HG03457 (cell line): ENCODE measurements around the gene ZNF786.
"Not testable (repeated sequence)": the region's sequence is repeated elsewhere in the genome, so short reads cannot be mapped to it uniquely, and the experiment has no call there.

Source experiments
- ATAC-seq: cut with Tn5 transposase; IDR thresholded peaks from one replicate; pipeline ENCODE4 v1.9.1; 2021; ENCODE audit warnings: moderate number of reproducible peaks; ENCODE audit not compliant: unreplicated experiment

ZNF786 gene

DNA sequence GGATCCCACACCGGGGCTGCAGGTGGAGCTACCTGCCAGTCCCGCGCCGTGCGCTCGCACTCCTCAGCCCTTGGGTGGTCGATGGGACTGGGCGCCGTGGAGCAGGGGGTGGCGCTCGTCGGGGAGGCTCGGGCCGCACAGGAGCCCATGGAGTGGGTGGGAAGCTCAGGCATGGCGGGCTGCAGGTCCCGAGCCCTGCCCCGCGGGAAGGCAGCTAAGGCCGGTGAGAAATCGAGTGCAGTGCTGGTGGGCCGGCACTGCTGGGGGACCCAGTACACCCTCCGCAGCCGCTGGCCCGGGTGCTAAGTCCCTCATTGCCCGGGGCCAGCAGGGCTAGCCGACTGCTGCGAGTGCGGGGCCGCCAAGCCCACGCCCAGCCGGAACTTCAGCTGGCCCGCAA, 51.9 kb downstream of the ZNF786 start:
- ATAC-seq: not testable (repeated sequence)

DNA sequence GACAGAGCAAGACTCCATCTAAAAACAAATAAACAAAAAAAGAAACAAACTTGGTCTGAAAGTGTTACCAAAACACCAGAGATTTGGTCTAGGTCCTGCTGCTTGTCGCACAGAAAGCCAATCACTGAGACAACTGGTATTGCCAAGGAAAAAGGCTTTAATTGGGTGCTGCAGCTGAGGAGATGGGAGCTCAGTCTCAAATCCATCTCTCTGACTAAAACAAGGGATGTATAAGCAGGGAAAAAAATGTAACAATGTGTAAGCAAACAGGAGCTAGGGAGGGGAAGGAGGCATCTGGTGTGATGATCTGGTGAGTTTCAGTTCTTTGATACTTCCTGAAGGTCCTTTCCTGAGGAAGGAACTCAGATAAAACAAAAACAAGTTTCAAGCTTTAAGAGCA, 53.8 kb downstream of the ZNF786 start:
- no peak for ATAC-seq

DNA sequence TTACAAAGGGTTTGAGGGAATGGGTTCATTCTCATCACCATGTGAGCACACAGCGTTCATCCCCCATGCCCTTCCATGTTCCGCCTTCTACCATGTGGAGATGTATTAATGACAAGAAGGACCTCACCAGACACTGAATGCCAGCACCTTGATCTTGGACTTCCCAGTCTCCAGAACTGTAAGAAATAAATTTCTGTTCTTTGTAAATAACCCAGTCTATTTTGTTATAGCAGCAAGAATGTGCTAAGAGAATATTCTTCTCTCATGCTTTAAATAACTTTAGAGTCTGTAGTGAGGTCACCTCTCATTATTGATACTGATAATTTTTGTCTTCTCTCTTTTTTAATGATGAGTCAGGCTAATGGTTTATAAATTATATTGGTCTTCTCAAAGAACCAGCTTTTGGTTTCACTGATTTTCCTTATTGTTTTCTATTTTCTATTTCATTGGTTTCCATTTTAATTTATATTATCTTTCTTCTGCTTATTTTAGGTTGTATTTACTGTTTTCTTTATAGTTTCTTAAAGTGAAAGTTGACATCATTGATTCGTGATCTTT, 59.1 kb downstream of the ZNF786 start:
- ATAC-seq: no peak

DNA sequence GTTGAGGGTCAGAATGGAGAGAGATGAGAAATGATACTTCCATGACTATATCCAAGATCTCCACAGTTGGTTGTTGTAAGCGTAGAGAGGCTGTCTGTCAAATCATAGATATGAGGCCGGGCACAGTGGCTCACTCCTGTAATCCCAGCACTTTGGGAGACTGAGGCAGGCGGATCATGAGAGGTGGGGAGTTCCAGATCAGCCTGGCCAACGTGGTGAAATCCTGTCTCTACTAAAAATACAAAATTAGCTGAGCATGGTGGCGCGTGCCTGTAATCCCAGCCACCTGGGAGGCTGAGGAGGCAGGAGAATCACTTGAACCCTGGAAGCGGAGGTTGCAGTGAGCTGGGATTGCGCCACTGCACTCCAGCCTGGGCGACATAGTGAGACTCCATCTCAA, 60.1 kb downstream of the ZNF786 start:
- not testable (repeated sequence) for ATAC-seq

DNA sequence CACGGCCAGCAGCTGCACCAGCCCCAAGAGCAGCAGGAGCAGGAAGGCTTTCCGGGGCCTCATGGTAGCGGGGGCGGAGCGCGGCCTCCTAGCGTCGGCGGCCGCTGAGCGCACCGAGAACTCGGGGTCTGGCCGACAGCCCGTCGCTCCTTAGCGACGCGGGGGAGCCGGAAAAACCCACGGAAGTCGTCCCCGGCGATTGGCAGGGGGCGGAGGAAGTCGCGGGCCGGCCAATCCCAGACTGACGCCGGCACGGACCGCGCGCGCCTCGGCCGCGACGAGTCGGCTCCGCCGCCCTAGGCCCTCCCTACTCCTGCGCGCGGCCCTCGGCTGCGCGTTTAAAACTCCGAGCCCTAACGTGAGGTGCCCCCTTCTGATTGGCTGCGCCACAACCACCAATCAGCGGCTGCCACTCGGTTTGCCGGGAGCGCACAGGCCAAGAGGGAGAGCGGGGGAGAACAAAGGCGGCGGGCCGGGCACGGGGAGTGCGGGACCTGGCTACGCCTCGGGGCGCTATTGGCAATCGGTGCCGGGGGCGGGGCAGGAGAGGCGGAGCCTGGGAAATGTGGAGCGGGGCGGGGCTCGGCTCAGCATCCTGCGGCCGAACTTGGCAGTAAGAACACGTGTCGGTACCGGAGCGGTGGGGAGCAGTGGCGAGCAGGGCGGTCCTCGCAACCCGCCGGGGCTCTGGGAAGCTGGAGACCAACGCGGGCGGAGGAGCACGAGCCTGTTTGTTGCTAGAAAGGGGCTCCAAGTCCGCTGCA, 62.0 kb downstream of the ZNF786 start, which contains the start of gene PDIA4:
Gene PDIA4 (minus strand): TSS at position 160 of the 764 bp plus-strand sequence. CDS start 97 bp downstream, at position 63.
- peak; percentile 94 for ATAC-seq

DNA sequence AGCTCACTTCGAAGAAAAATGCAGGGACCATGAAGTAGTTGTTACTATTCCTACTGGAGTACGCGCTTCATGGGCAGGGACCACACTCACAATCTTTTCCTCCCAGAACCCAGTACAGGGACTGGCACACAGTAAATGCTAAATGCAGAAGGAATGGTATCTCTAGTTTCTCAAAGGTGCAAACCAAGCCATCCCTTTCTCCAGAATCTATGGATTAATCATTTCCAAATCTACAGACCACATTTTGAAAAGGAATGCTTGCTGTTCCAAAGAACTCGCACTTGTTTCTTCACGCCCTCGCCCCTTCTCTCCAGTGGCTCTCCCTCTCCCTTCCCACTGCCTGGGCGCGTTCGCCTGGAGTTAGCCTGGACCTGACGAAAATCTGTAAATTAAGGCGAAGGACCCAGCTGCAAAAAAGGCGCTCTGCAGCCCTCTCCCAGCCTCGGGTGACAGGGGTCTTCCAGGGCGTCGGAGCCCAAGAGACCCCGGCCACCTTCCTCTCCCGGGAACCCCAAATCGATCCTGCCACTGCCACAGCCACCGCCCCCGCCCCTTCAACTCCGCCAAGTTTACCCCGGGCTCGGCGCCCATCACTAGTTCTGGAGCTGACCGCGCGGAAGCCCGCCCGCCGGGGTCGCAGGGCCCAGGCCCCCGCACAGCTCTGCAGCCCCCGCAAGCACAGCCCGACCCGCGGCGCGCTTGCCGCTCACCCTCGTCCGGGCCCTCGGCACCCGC, 62.7 kb downstream of the ZNF786 start:
- ATAC-seq: no peak

DNA sequence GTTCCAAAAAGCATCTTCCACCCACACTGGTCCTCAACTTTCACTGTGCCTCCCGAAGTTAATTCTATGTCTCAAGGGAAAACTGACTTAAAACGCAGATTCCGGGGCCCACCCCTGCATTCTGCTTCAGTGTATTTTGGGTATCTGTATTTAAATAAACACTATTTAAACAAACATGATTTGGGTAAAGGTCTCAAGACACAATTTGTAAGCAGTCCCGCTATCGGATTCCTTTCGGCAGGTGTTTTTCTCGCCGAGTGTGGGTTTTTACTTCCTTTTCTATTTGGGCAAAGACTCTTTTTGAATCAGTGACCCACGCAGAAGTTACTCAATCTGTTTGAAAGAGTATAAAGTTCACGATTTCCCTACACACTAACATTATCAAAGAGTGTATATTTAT, 63.5 kb downstream of the ZNF786 start:
- ATAC-seq: no peak

DNA sequence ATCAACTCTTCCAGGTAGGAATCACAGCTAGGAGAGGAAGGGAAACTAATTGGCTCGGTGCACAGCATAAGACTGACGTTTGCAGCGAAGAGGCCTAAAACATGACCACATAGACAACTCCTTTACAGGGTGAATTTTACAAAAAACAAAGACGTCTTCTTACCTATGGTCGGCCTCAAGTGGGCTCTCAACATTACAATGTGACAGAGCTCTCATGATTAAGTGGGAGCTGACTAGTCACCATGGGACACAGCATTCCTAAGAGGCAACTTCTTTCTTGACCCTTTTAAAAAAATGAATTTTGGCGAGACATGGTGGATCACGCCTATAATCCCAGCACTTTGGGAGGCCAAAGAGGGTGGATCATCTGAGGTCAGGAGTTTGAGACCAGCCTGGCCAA, 66.9 kb downstream of the ZNF786 start:
- no peak for ATAC-seq

DNA sequence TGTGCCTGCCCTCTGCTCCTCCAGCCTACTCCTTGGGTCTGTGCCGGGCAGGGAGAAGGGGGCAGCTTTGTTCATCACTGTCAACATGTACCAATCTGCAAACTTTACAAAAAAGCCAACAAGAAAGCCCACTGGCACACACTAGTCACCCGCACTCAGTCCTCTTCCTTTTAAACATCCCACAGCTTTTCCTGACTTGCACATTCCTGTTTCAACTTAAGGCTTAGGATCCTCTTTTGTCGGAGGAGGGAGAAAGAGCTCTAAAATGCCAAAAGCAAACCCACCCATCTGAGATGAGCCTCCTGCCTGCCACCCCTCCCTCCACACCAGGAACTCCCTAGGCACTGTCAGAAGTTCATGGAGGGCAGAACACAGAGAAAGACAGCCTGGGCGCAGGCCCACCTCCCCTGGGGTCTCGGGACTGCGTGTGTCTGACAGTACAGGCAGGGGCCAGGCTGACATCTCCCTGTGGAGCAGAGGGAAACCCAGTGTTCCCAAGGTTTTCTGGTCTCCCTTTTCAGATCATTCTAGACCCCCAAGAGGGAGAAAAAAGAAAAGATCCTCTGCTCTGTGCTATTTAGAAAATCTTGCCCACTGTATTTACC, 67.7 kb downstream of the ZNF786 start:
- ATAC-seq: no peak

DNA sequence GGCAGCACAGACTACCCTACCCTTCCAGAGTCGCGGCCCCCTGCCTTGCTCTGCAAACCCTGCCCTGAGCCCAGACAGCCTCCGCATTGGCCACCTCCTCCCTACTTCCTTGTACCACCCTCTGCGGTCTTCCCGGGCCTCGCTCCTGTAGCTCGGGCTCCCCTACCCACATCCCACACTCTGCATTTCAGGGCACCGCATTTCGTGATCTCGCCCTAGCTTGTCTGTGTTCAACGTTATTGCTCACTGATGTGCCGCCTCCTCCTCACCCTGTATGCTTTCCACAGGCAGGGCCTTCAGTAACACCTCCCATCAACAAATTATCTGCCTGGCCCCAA, 68.8 kb downstream of the ZNF786 start:
- ATAC-seq: no peak

DNA sequence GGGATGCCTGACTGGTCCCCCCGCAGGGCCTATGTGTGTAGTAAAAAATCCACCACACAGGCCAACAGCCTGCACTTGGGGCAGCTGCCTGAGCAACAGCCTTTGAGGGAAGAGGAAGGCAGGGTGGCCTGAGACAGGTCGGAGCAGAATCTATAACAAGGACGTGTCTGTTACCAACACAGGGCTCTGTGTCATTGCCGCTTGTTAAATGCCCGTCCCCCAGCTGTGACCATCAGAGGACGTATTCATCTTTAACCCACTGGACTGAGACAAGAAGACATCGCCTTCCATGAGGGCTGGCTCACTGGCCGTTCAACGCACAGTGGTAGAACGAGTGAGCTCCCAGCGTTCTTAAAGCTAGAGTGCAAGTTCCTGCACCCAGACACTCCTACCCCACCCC, 70.0 kb downstream of the ZNF786 start:
- no peak for ATAC-seq
